Adrenal gland (tissue), 12 donors: ENCODE data around the gene OR13C9. TPM values are rescaled to one million over a fixed set of nuclear protein-coding genes. Genes with fewer than 3 reads are reported as not detected.

ENCODE experiments used
- DNase-seq, 7 donors: peaks; one replicate each; pipeline ENCODE4 v3.0.0-alpha.2; 2019 to 2020
- H3K27ac ChIP-seq, 5 donors: fragments of 200-600 bp; sonication (generic) in 4 of 5; 1 replicate in 3 of 5; 2 replicates in 2 of 5; pipeline versions ENCODE4 v1.5.1 to v1.8.0; 2016 to 2020; ENCODE audit warnings: mild to moderate bottlenecking in 1 of 5
- H3K27me3 ChIP-seq: fragments of 200-600 bp; 2 replicates; pipeline ENCODE4 v1.8.0; 2021
- H3K36me3 ChIP-seq, 2 donors: fragments of 200-600 bp; replicated peaks in 1 of 2; 1 replicate in 1 of 2; 2 replicates in 1 of 2; pipeline versions ENCODE4 v1.5.1 to v1.8.0; 2018 to 2022
- H3K4me1 ChIP-seq, 2 donors: fragments of 200-600 bp; replicated peaks in 1 of 2; 1 replicate in 1 of 2; 2 replicates in 1 of 2; pipeline versions ENCODE4 v1.5.1 to v1.8.0; 2018 to 2021
- H3K4me3 ChIP-seq, 4 donors: fragments of 200-600 bp; sonication (generic) in 3 of 4; one replicate each; pipeline ENCODE4 v1.5.1; 2016 to 2018
- H3K9me3 ChIP-seq, 3 donors: fragments of 200-600 bp; sonication (generic) in 1 of 3; replicated peaks in 1 of 3; 1 replicate in 2 of 3; 2 replicates in 1 of 3; pipeline versions ENCODE4 v1.5.1 to v1.8.0; 2016 to 2021
- CTCF ChIP-seq, 6 experiments: fragments of 450-650 bp in 4 of 6; fragments of 200-600 bp in 2 of 6; sonication (generic) in 1 of 6; IDR thresholded peaks; 1 replicate in 5 of 6; 2 replicates in 1 of 6; pipeline versions ENCODE4 v1.5.1 to v1.8.0; 2016 to 2021; ENCODE audit warnings: antibody characterized with exemption in 6 of 6, mild to moderate bottlenecking in 2 of 6, moderate library complexity in 1 of 6
- POLR2A ChIP-seq, 2 donors: fragments of 450-650 bp; IDR thresholded peaks; one replicate each; pipeline ENCODE4 v1.6.1; 2017; ENCODE audit warnings: antibody characterized with exemption in 2 of 2, mild to moderate bottlenecking in 2 of 2, moderate library complexity in 1 of 2
- WGBS, 4 donors: extraction: QIAGEN DNeasy Blood & Tissue Kit in 2 of 4; methylation state at CpG; one replicate each; pipeline versions ENCODE4 v1.1.5 to v1.1.7; 2013 to 2017; 5-methylcytosine and 5-hydroxymethylcytosine counted together
- intact Hi-C, 2 donors: fragments of 100-400 bp; cut with DNase I; formaldehyde crosslinking; loops; one replicate each; pipeline versions ENCODE4 v1.14.1 to v1.15.0; 2022 to 2023
- polyA plus RNA-seq, 3 donors: library from polyadenylated mRNA; stranded (reverse); fragments of 200-250 nt in 2 of 3; fragments of 350-450 nt in 1 of 3; fragmentation: Illumina TruSeq in 1 of 3; extraction: RNeasy Lipid Tissue Mini Kit (QIAGEN cat#74804) in 1 of 3; gene quantifications; one replicate each; pipeline ENCODE4 v1.2.3, GENCODE V29; 2013 to 2014
- total RNA-seq, 9 donors: library from RNA; depleted of rRNA in 4 of 9; stranded (reverse); fragments of >200 nt in 4 of 9; fragments of 120-200 nt in 1 of 9; fragmentation: NEBNext Ultra II Directional in 1 of 9; extraction: Animal tissue kit (Norgen Biotek cat#: 25700) in 1 of 9; gene quantifications; one replicate each; pipeline versions ENCODE4 v1.1.0 to v1.2.4, GENCODE V29; 2013 to 2023
- donor health status: healthy with polysubstance abuse.
- donor health status: Bipolar disorder and iron deficiency.
- donor health status: DM: yes; HTN: yes; CAD: no.
- donor health status: DM: no; HTN: no; CAD: no.
- donor health status: DM: no; HTN: no; CAD: no.
- donor health status: DM: yes; HTN: yes; CAD: no.

Gene OR13C9
- total and polyA plus RNA-seq, 12 donors: 0.27 to 1.2 TPM; not detected in 10

- Histone ChIP-seq H3K36me3 (no peaks in the 10 kb centered on the region), H3K27ac (no peak overlapping the region), H3K27me3 (no peaks in the 10 kb centered on the region), H3K4me1 (no peaks in the 10 kb centered on the region), H3K4me3 (no peak overlapping the region), H3K9me3 (no peaks in the 10 kb centered on the region)
- TF ChIP-seq CTCF (IDR thresholded peaks at IDR 0.05): no peak
- TF ChIP-seq POLR2A (IDR thresholded peaks at IDR 0.05): no peak
- intact Hi-C loops: no loop called here
- 93 to 100% (median 94%) methylated on average over 1 of the region's 1 CpG for WGBS, 4 donors
- DNase-seq: no peak
These were observed 37.4 kb downstream of the OR13C9 start for GRCh38 chr9:104580562-104580961.

GRCh38 chr9:104577263-104577662 is 40.7 kb downstream of the OR13C9 start:
- H3K27ac ChIP-seq: no peak overlapping the region
- DNase-seq: no peak
- no peaks in the 10 kb centered on the region for H3K36me3 ChIP-seq
- peaks cover 0 to 3% (median 0%) of the 10 kb centered on the region in 3 donors for H3K9me3 ChIP-seq
- intact Hi-C loops: no loop called here
- 74 to 81% (median 74%) methylated on average over 5 of the region's 5 CpGs for WGBS, 4 donors
- H3K4me3 ChIP-seq: no peak overlapping the region
- H3K27me3 ChIP-seq: no peaks in the 10 kb centered on the region
- no peaks in the 10 kb centered on the region for H3K4me1 ChIP-seq
- no peak for TF ChIP-seq CTCF (IDR thresholded peaks at IDR 0.05)
- no peak for TF ChIP-seq POLR2A (IDR thresholded peaks at IDR 0.05)

GRCh38 chr9:104575456-104575855 is 42.5 kb downstream of the OR13C9 start:
- Histone ChIP-seq H3K27me3 (no peaks in the 10 kb centered on the region), H3K27ac (no peak overlapping the region), H3K9me3 (peaks cover 0 to 3% (median 0%) of the 10 kb centered on the region in 3 donors), H3K36me3 (no peaks in the 10 kb centered on the region), H3K4me3 (no peak overlapping the region), H3K4me1 (no peaks in the 10 kb centered on the region)
- intact Hi-C loops: no loop called here
- no peak for TF ChIP-seq POLR2A (IDR thresholded peaks at IDR 0.05)
- no peak for TF ChIP-seq CTCF (IDR thresholded peaks at IDR 0.05)
- 56 to 86% (median 71%) methylated on average over 2 of the region's 2 CpGs for WGBS, 4 donors
- no peak for DNase-seq

- 53 to 67% (median 58%) methylated on average over 1 of the region's 1 CpG for WGBS, 4 donors
These were observed 45.4 kb downstream of the OR13C9 start for GRCh38 chr9:104572612-104573011.

More at GRCh38 chr9:104572612-104573011, 45.4 kb downstream of the OR13C9 start:
- Histone ChIP-seq H3K9me3 (peaks cover 0 to 3% (median 0%) of the 10 kb centered on the region in 3 donors), H3K27ac (no peak overlapping the region), H3K4me1 (no peaks in the 10 kb centered on the region), H3K36me3 (no peaks in the 10 kb centered on the region), H3K27me3 (no peaks in the 10 kb centered on the region), H3K4me3 (no peak overlapping the region)
- TF ChIP-seq POLR2A (IDR thresholded peaks at IDR 0.05) (no peak), CTCF (IDR thresholded peaks at IDR 0.05) (no peak)
- intact Hi-C loops: no loop called here
- no peak for DNase-seq
